ENCODE results near the gene SULT2B1. TPM values are rescaled to one million over a fixed set of nuclear protein-coding genes. Genes with fewer than 3 reads are reported as not detected.

The SULT2B1 gene
- total RNA-seq, 2 experiments from 2014 or later = not detected

DNA sequence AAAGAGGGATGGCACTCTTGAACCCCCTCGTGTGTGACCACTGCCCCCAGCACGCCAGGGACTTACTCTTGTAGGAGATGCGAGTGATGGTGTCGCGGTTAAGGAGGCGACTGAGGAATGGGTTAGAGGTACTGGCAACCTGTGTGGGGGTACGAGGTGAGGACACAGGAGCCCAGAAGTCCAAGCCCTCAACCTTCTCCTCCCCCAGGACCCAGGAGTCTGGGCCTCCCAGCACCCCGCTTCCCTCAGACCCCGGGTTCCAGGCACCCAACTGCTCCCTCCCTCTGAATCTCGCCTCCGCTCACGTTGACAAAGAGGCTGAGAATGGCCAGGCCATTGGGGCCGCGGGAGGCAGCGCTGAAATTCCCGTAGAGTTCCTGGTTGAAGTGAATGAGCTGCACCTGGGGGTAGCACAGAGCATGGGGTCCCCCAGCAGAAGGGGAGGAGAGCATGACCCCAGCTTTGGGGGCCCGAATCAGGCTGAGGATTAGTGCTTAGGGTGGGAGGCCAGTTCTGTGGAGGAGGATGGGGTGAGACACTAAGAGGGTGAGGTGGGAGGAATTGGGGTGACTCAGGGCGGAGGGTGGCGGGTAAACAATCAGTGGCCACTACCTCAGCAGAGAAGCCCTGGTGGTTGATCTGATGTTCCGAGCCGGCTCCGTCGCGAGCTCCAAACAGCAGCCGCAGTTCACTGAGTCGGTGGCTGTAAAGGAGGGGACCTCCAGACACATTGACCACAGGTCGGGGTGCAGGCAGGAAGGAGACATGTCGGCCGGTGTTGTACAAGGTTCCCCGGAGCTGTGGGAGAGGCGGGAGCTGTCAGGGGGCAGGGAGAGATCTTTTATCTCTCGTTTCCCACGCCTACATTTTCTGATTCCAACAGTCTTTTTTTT lies 87.8 kb downstream of the SULT2B1 start:
- no peaks in the 10 kb centered on the region for H4K20me1 ChIP-seq (ENCODE audit: insufficient read depth, low read length)
- no TSS peak for BruUV-seq (replicated peaks)
- ChIA-PET POLR2A (interaction anchor here (0.7 kb wide), 1 partner anchor 228 kb away, joined by 8 read pairs; no protein-coding TSS in a partner anchor), CTCF (ENCODE audit: unreplicated experiment) (no interaction called here)
- TF ChIP-seq, protein P1, sequence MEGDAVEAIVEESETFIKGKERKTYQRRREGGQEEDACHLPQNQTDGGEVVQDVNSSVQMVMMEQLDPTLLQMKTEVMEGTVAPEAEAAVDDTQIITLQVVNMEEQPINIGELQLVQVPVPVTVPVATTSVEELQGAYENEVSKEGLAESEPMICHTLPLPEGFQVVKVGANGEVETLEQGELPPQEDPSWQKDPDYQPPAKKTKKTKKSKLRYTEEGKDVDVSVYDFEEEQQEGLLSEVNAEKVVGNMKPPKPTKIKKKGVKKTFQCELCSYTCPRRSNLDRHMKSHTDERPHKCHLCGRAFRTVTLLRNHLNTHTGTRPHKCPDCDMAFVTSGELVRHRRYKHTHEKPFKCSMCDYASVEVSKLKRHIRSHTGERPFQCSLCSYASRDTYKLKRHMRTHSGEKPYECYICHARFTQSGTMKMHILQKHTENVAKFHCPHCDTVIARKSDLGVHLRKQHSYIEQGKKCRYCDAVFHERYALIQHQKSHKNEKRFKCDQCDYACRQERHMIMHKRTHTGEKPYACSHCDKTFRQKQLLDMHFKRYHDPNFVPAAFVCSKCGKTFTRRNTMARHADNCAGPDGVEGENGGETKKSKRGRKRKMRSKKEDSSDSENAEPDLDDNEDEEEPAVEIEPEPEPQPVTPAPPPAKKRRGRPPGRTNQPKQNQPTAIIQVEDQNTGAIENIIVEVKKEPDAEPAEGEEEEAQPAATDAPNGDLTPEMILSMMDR (conservative IDR thresholded peaks at IDR 0.05; ENCODE audit: low read length) = no peak
- no peaks in the 10 kb centered on the region for H3K9me3 ChIP-seq (ENCODE audit: low read length)
- H3K4me1 ChIP-seq (ENCODE audit: insufficient read depth, low read length, poor library complexity, severe bottlenecking) = peaks cover 24% of the 10 kb centered on the region
- no peak for DNase-seq (ENCODE audit: low spot score)
- no peak overlapping the region for H3K4me2 ChIP-seq (ENCODE audit: low read length)
- intact Hi-C loops (cut with micrococcal nuclease; ENCODE audit: unreplicated experiment) = loop anchor here (5.0 to 10.0 kb wide), 2 partner anchors 855 to 1038 kb away; partner anchors contain the start of genes PRMT1 and RPS11
- H3K9me2 ChIP-seq (ENCODE audit: insufficient read depth, low read length) = no peaks in the 10 kb centered on the region
- H2AFZ ChIP-seq (ENCODE audit: low read length) = no peak overlapping the region
- no peak overlapping the region for H3K4me3 ChIP-seq (ENCODE audit: low read depth, low read length, poor library complexity, severe bottlenecking)
- H3K79me2 ChIP-seq (ENCODE audit: insufficient read depth, low read depth, low read length) = no peaks in the 10 kb centered on the region; the same call in 1 of the 2 replicates
- H3K36me3 ChIP-seq (ENCODE audit: insufficient read depth, low read length) = no peaks in the 10 kb centered on the region
- no peak overlapping the region for H3K27ac ChIP-seq (ENCODE audit: low read depth, low read length, poor library complexity, severe bottlenecking)

DNA sequence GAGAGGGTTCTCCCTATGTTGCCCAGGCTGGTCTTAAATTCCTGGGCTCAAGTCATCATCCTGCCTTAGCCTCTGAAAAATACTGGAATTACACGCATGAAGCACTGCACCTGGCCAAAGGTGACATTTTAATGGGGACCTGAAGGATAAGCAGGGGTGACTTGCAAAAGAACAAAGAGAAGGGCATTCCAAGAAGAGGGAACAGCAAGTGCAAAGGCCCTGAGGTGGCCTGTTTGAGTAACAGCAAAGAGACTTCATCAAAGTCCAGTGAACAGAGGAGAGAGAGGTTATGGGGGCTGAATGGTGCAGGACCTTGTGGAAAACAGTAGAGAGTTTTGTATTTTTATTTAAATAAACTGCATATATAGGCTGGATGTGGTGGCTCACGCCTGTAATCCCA lies 89.9 kb downstream of the SULT2B1 start:
- H3K9me2 ChIP-seq (ENCODE audit: insufficient read depth, low read length) = no peaks in the 10 kb centered on the region
- ChIA-PET POLR2A (interaction anchor here (0.6 kb wide), 1 partner anchor 149 kb away, joined by 4 read pairs; no protein-coding TSS in a partner anchor), CTCF (ENCODE audit: unreplicated experiment) (no interaction called here)
- TF ChIP-seq, protein P1 (conservative IDR thresholded peaks at IDR 0.05; ENCODE audit: low read length) = no peak
- TF ChIP-seq EZH2phosphoT487 (IDR thresholded peaks at IDR 0.05; ENCODE audit: borderline replicate concordance, low read depth, low read length) = no peak
- intact Hi-C loops (cut with micrococcal nuclease; ENCODE audit: unreplicated experiment) = no loop called here
- no peak overlapping the region for H3K4me3 ChIP-seq (ENCODE audit: low read depth, low read length, poor library complexity, severe bottlenecking)
- H3K4me2 ChIP-seq (ENCODE audit: low read length) = no peak overlapping the region
- DNase-seq (ENCODE audit: low spot score) = no peak
- no peaks in the 10 kb centered on the region for H3K9me3 ChIP-seq (ENCODE audit: low read length)
- H3K27ac ChIP-seq (ENCODE audit: low read depth, low read length, poor library complexity, severe bottlenecking) = no peak overlapping the region
- no peaks in the 10 kb centered on the region for H4K20me1 ChIP-seq (ENCODE audit: insufficient read depth, low read length)
- no peaks in the 10 kb centered on the region for H3K36me3 ChIP-seq (ENCODE audit: insufficient read depth, low read length)
- no TSS peak for BruUV-seq (replicated peaks)
- H3K79me2 ChIP-seq (ENCODE audit: insufficient read depth, low read depth, low read length) = no peaks in the 10 kb centered on the region
- H2AFZ ChIP-seq (ENCODE audit: low read length) = no peak overlapping the region
- peaks cover 26% of the 10 kb centered on the region for H3K4me1 ChIP-seq (ENCODE audit: insufficient read depth, low read length, poor library complexity, severe bottlenecking)

DNA sequence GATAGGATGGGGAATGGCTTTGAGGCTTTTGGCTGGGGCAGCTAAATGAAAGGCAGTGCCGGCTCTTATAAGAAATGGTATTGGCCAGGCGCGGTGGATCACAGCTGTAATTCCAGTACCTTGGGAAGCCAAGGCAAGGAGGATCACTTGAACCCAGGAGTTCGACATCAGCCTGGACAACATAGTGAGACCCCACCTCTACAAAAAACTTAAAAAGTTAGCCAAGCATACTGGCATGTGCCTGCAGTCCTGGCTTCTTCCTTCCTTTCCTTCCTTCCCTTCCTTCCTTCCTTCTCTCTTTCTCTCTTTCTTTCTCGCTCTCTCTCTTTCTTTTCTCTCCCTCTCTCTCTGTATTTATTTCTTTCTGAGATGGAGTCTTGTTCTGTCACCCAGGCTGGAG lies 90.9 kb downstream of the SULT2B1 start:
- Histone ChIP-seq H3K79me2 (ENCODE audit: insufficient read depth, low read depth, low read length) (no peaks in the 10 kb centered on the region), H3K27ac (ENCODE audit: low read depth, low read length, poor library complexity, severe bottlenecking) (no peak overlapping the region), H3K36me3 (ENCODE audit: insufficient read depth, low read length) (no peaks in the 10 kb centered on the region), H3K4me2 (ENCODE audit: low read length) (no peak overlapping the region), H3K4me3 (ENCODE audit: low read depth, low read length, poor library complexity, severe bottlenecking) (no peak overlapping the region), H3K9me2 (ENCODE audit: insufficient read depth, low read length) (no peaks in the 10 kb centered on the region), H2AFZ (ENCODE audit: low read length) (no peak overlapping the region), H3K4me1 (ENCODE audit: insufficient read depth, low read length, poor library complexity, severe bottlenecking) (peaks cover 33% of the 10 kb centered on the region), H4K20me1 (ENCODE audit: insufficient read depth, low read length) (no peaks in the 10 kb centered on the region), H3K9me3 (ENCODE audit: low read length) (no peaks in the 10 kb centered on the region)
- DNase-seq (ENCODE audit: low spot score) = no peak
- no TSS peak for BruUV-seq (replicated peaks)
- ChIA-PET POLR2A (no interaction called here), CTCF (ENCODE audit: unreplicated experiment) (no interaction called here)
- intact Hi-C loops (cut with micrococcal nuclease; ENCODE audit: unreplicated experiment) = no loop called here
- TF ChIP-seq EZH2phosphoT487 (IDR thresholded peaks at IDR 0.05; ENCODE audit: borderline replicate concordance, low read depth, low read length) = no peak
- TF ChIP-seq, protein P1 (conservative IDR thresholded peaks at IDR 0.05; ENCODE audit: low read length) = no peak
